BJ (cell line): Measurements from ENCODE around the gene ZC3H12C. TPM values are rescaled to one million over a fixed set of nuclear protein-coding genes. Genes with fewer than 3 reads are reported as not detected.
A peak's percentile ranks its signal among the peaks of the same experiment; 100 is the strongest.

Experiments
- CTCF ChIA-PET: fragments of 350-600 bp; formaldehyde crosslinking; extraction: SDS; loops from one replicate; lab custom pipeline; 2021; ENCODE audit warnings: antibody characterized with exemption, inconsistent platforms; lab: Yijun Ruan, JAX
- POLR2A ChIA-PET: fragments of 300-600 bp; sonication (Branson Sonifier 250); formaldehyde crosslinking; extraction: SDS; loops from one replicate; lab custom pipeline; 2021; ENCODE audit warnings: antibody characterized with exemption; lab: Charles Lee
- DNase-seq: peaks from one replicate; pipeline ENCODE4 v3.0.0-alpha.2; 2011; ENCODE audit warnings: low read depth
- H3K27me3 ChIP-seq: 2 replicates; pipeline ENCODE4 v1.6.0; 2011; ENCODE audit warnings: low read length; ENCODE audit not compliant: control insufficient read depth, insufficient read depth
- H3K36me3 ChIP-seq: 2 replicates; pipeline ENCODE4 v1.5.1; 2011; ENCODE audit warnings: low read length; ENCODE audit not compliant: control insufficient read depth, insufficient read depth
- H3K4me3 ChIP-seq: 2 replicates; pipeline ENCODE4 v1.5.1; 2011; ENCODE audit warnings: low read depth, mild to moderate bottlenecking, control low read depth, low read length
- polyA minus RNA-seq: library from RNA; depleted of rRNA, polyadenylated mRNA; stranded (reverse); fragments of >200 nt; gene quantifications from 2 replicates; pipeline ENCODE4 v1.2.3, GENCODE V29; 2011; rRNA and poly(A)+ RNA removed
- polyA plus RNA-seq: library from polyadenylated mRNA; depleted of rRNA; stranded (reverse); fragments of >200 nt; gene quantifications from 2 replicates; pipeline ENCODE4 v1.2.3, GENCODE V29; 2011; rRNA removed
- TF ChIP-seq, protein P1 (sequence below): IDR thresholded peaks from 2 replicates; pipeline ENCODE4 v1.5.1; 2011; ENCODE audit warnings: low read depth, mild to moderate bottlenecking, control low read depth, inconsistent platforms, low read length, moderate library complexity; ENCODE audit not compliant: insufficient read depth

ZC3H12C gene
- polyA plus RNA-seq, result 5.2 and 5.5 TPM in 2 replicates
- polyA minus RNA-seq, result 5.2 TPM in 2 replicates

DNA sequence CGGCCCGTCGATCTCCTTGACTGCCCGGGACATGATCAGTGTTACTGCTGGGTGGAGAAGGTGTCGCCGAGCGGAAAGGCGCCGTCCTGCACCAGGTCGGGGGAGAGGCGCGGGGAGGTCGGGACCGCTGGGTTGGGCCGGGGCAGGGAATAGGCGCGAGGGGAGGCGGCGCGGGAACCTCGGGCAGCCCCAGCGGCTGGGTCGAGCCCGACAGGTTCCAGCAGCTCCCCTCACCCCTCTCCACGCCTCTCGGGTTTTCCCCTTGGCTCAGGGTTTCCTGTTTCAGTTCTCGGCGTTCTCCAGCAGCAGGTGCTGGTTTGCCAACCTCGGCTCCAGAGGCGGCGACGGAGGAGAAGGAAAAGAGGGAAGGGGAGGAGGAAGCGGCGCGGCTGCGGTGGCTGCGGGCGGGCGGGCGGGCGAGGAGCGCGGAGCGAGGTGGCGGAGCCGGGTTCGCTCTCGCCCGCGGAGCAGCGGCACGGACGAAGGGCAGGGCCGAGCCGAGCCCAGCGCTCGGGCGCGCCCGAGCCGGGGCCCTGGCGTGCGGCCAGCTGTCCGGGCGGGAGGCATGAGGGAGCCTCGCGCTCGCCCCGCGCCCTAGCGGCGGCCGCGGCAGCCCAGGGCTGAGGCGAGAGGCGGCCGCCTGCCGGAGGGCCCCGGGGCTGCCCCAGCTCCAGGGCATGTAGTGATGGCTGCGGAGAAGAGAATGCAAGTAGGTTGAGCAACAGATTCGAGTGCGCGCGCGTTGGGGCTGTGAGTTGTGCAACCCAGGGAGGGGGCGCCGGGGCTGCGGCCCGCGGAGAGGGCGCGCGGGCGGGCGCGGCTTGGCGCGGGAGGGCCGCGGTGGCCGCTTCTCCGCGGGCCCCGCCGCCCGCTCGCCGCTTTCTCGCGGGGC is at the start of gene ZC3H12C:
TSS of gene ZC3H12C (plus strand) at position 878 of the 892 bp plus-strand sequence. CDS start 20 bp downstream, outside the sequence.
- CTCF ChIA-PET, result interaction anchor here (1.0 to 1.8 kb wide), 5 partner anchors 10 to 143 kb away, joined by 3 to 5 read pairs (median 4); no protein-coding TSS in a partner anchor
- no peak for DNase-seq
- Histone ChIP-seq H3K27me3 (no peaks in the 10 kb centered on the region), H3K4me3 (peak within 1 kb of the TSS; percentile 72), H3K36me3 (no peaks in the 10 kb centered on the region)
- TF ChIP-seq, protein P1, sequence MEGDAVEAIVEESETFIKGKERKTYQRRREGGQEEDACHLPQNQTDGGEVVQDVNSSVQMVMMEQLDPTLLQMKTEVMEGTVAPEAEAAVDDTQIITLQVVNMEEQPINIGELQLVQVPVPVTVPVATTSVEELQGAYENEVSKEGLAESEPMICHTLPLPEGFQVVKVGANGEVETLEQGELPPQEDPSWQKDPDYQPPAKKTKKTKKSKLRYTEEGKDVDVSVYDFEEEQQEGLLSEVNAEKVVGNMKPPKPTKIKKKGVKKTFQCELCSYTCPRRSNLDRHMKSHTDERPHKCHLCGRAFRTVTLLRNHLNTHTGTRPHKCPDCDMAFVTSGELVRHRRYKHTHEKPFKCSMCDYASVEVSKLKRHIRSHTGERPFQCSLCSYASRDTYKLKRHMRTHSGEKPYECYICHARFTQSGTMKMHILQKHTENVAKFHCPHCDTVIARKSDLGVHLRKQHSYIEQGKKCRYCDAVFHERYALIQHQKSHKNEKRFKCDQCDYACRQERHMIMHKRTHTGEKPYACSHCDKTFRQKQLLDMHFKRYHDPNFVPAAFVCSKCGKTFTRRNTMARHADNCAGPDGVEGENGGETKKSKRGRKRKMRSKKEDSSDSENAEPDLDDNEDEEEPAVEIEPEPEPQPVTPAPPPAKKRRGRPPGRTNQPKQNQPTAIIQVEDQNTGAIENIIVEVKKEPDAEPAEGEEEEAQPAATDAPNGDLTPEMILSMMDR, result peak; percentile 43
- POLR2A ChIA-PET, result interaction anchor here (0.5 kb wide), 1 partner anchor 254 kb away, joined by 8 read pairs; no protein-coding TSS in a partner anchor

DNA sequence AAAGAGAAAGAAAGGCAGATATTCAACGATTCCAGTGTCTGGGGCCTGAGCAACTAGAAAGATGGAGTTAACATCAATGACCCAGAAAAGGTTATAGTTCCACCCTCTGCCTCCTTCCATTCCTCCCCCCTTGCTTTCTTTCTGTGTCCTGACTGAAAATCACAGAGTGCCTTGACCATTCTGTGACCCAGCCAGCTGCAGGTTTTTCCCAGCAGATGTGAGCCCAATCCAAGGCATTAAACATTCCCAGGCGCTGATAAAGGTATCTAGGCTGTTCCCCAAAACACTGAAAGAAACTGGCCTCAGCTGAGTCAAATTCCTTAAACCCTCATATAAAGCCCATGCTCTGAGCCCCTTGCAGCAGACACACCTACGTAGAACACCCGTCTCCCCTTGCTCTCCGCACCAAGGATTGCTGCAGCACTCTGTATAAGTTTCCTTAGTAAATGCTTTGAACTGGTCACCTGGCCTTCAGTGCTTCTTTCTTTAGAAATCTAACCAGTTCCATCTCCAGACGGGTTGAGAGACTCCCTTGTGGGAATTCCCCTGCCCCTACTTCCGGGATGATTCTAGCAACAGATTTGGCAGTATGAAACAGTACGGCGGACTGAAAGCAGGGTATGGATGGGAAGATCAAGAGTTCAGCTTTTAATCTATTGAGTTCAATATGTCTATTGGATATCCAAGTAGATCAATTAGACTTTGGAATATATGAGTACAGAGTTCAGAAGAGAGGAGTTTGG is 48.8 kb upstream of the ZC3H12C start:
- ChIA-PET POLR2A (no interaction called here), CTCF (no interaction called here)
- Histone ChIP-seq H3K36me3 (no peaks in the 10 kb centered on the region), H3K27me3 (no peaks in the 10 kb centered on the region; the same call in 1 of the 2 replicates), H3K4me3 (no peak overlapping the region)
- TF ChIP-seq, protein P1, result no peak
- DNase-seq, result no peak

DNA sequence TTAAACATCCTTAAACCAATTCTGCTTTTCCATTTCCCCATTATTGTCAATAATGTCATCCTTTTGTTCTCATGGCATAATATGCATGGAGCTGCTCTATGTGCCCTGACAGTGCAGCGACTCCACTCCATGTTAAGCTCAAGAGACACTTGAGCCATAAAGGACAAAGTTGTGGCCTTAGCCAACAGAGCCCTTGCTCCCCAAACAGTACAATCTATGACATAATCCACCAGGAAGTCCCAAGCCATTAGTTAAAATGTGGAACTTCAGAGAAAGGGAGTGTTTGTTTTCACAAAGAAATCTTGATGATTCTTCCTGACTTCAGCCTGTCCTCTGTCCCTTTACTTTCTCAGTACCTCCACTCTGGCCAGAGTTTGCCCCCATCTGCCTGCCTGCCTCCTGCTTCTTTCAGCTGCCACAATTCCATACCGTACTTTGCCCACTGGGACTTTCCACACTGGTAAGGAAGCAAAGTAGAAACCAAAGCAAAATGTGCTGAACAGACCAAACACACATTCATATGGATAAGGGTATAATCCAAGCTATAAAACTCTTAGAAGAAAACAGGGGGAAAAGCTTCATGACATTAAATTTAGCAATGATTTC is 46.3 kb upstream of the ZC3H12C start:
- ChIA-PET CTCF (no interaction called here), POLR2A (no interaction called here)
- Histone ChIP-seq H3K27me3 (no peaks in the 10 kb centered on the region), H3K4me3 (no peak overlapping the region), H3K36me3 (no peaks in the 10 kb centered on the region)
- no peak for DNase-seq
- TF ChIP-seq, protein P1, result no peak

DNA sequence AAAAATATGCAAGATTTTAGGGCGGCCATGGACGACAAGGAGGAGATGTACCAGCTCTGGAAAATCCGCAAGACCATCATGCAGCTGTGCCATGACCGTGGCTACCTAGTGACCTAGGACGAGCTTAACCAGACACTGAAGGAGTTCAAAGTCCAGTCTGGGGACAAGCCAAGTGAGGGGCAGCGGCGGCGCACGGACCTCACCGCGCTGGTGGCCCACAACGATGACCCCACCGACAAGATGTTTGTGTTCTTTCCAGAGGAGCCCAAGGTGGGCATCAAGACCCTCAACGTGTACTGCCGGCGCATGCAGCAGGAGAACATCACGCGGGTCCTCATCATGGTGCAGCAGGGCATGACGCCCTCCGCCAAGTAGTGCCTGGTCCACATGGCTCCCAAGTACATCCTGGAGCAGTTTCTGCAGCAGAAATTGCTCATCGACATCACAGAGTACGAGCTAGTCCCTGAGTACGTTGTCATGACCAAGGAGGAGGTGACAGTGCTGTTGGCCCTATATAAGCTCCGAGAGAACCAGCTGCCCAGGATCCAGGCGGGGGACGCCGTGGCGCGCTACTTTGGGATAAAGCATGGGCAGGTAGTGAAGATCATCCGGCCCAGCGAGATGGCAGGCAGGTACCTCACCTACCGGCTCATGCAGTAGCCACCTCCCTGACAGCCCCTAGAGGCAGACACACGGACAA is 43.5 kb upstream of the ZC3H12C start:
- CTCF ChIA-PET, result no interaction called here

More for the DNA sequence above, 43.5 kb upstream of the ZC3H12C start:
- no peaks in the 10 kb centered on the region for H3K27me3 ChIP-seq
- no peak for DNase-seq
- H3K36me3 ChIP-seq, result no peaks in the 10 kb centered on the region
- TF ChIP-seq, protein P1, result no peak
- H3K4me3 ChIP-seq, result no peak overlapping the region
- POLR2A ChIA-PET, result no interaction called here
